Peyer's patch (tissue), 4 donors: ENCODE data around the gene LSR.

Source experiments
- POLR2A ChIP-seq, 2 donors: fragments of 450-650 bp; IDR thresholded peaks; one replicate each; pipeline ENCODE4 v1.5.1; 2017; ENCODE audit warnings: antibody characterized with exemption in 2 of 2, mild to moderate bottlenecking in 2 of 2, moderate library complexity in 2 of 2
- TF ChIP-seq, protein P1 (sequence below), 6 experiments: fragments of 450-650 bp in 4 of 6; fragments of 200-600 bp in 2 of 6; sonication (generic) in 1 of 6; IDR thresholded peaks; one replicate each; pipeline ENCODE4 v1.5.1; 2017 to 2019; ENCODE audit warnings: antibody characterized with exemption in 6 of 6, mild to moderate bottlenecking in 3 of 6, moderate library complexity in 1 of 6

DNA sequence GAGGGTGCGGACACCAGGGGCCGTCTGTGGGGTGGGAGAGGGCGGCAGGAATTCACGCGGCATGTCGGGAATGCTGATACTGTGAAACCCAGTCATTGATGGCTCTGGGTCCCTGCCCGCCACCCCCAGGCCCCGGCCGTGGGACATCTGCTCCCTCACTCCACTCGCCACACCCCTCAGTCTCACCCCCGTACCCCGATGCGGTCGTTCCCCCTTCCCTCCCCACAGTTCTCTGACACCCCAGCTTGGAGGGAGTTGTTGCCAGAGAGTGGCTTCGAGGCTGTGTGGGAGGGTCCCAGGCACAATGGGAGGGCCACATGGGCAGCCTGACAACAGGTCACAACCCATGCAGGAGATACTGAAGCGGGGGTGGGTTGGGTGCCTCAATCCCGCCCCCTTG lies 45.0 kb downstream of the LSR start:
- TF ChIP-seq, protein P1, sequence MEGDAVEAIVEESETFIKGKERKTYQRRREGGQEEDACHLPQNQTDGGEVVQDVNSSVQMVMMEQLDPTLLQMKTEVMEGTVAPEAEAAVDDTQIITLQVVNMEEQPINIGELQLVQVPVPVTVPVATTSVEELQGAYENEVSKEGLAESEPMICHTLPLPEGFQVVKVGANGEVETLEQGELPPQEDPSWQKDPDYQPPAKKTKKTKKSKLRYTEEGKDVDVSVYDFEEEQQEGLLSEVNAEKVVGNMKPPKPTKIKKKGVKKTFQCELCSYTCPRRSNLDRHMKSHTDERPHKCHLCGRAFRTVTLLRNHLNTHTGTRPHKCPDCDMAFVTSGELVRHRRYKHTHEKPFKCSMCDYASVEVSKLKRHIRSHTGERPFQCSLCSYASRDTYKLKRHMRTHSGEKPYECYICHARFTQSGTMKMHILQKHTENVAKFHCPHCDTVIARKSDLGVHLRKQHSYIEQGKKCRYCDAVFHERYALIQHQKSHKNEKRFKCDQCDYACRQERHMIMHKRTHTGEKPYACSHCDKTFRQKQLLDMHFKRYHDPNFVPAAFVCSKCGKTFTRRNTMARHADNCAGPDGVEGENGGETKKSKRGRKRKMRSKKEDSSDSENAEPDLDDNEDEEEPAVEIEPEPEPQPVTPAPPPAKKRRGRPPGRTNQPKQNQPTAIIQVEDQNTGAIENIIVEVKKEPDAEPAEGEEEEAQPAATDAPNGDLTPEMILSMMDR (IDR thresholded peaks at IDR 0.05): no peak
- TF ChIP-seq POLR2A (IDR thresholded peaks at IDR 0.05): no peak
